KMS-11 (cell line): ENCODE data around the gene SCMH1.
"Not testable (repeated sequence)": the region's sequence is repeated elsewhere in the genome, so short reads cannot be mapped to it uniquely, and the experiment has no call there.

Experiments used
- H2AFZ ChIP-seq: fragments of 200-600 bp; sonication (generic); 2 replicates; pipeline ENCODE4 v1.6.1; 2016; ENCODE audit warnings: antibody characterized with exemption, mixed run types, low read depth
- H3K27ac ChIP-seq: fragments of 200-600 bp; sonication (generic); 2 replicates; pipeline ENCODE4 v1.6.1; 2016; ENCODE audit warnings: mild to moderate bottlenecking, mixed run types
- H3K27me3 ChIP-seq: fragments of 200-600 bp; sonication (generic); 2 replicates; pipeline ENCODE4 v1.6.1; 2017; ENCODE audit warnings: mild to moderate bottlenecking, low read depth, mixed run types, moderate library complexity; ENCODE audit not compliant: insufficient read depth
- H3K36me3 ChIP-seq: fragments of 200-600 bp; sonication (generic); 2 replicates; pipeline ENCODE4 v1.6.1; 2017; ENCODE audit warnings: mild to moderate bottlenecking, mixed run types; ENCODE audit not compliant: insufficient read depth
- H3K4me1 ChIP-seq: fragments of 200-600 bp; sonication (generic); 2 replicates; pipeline ENCODE4 v1.6.1; 2016; ENCODE audit warnings: mild to moderate bottlenecking, low read depth, mixed run types; ENCODE audit not compliant: poor library complexity, severe bottlenecking
- H3K4me2 ChIP-seq: fragments of 200-600 bp; sonication (generic); 2 replicates; pipeline ENCODE4 v1.7.0; 2016; ENCODE audit warnings: mild to moderate bottlenecking, mixed run types
- H3K4me3 ChIP-seq: fragments of 200-600 bp; sonication (generic); IDR thresholded peaks from 2 replicates; pipeline ENCODE4 v1.6.1; 2017; ENCODE audit warnings: low read depth, low read length, mixed read lengths; ENCODE audit not compliant: insufficient read depth
- H3K79me2 ChIP-seq: fragments of 200-600 bp; sonication (generic); 2 replicates; pipeline ENCODE4 v1.6.1; 2016; ENCODE audit warnings: low read depth, mixed run types; ENCODE audit not compliant: insufficient read depth
- H3K9ac ChIP-seq: fragments of 200-600 bp; sonication (generic); 2 replicates; pipeline ENCODE4 v1.6.1; 2016; ENCODE audit warnings: mild to moderate bottlenecking, mixed run types
- H4K20me1 ChIP-seq: fragments of 200-600 bp; sonication (generic); 2 replicates; pipeline ENCODE4 v1.6.1; 2016; ENCODE audit warnings: mild to moderate bottlenecking, mixed run types; ENCODE audit not compliant: insufficient read depth
- CTCF ChIP-seq: fragments of 200-600 bp; sonication (generic); conservative IDR thresholded peaks from 2 replicates; pipeline ENCODE4 v1.6.1; 2017; ENCODE audit warnings: low read depth, mild to moderate bottlenecking, antibody characterized with exemption, low read length, moderate library complexity, mixed read lengths

SCMH1 gene

GRCh38 chr1:41215623-41216022, 26.5 kb downstream of the SCMH1 start:
- Histone ChIP-seq H4K20me1 (no peaks in the 10 kb centered on the region), H3K4me2 (no peak overlapping the region), H3K4me3 (no peak overlapping the region), H3K36me3 (no peaks in the 10 kb centered on the region), H3K27me3 (no peaks in the 10 kb centered on the region), H2AFZ (no peak overlapping the region), H3K4me1 (no peaks in the 10 kb centered on the region), H3K79me2 (peaks cover 24% of the 10 kb centered on the region; the same call in 1 of the 2 replicates), H3K9ac (no peak overlapping the region), H3K27ac (no peak overlapping the region)
- TF ChIP-seq CTCF: no peak

GRCh38 chr1:41213341-41213740, 28.8 kb downstream of the SCMH1 start:
- Histone ChIP-seq H3K79me2 (peaks cover 32% of the 10 kb centered on the region; the same call in 1 of the 2 replicates), H3K4me3 (no peak overlapping the region)
- TF ChIP-seq CTCF: no peak

GRCh38 chr1:41211608-41212007, 30.5 kb downstream of the SCMH1 start:
- H3K79me2 ChIP-seq: peaks cover 33% of the 10 kb centered on the region; the same call in 1 of the 2 replicates
- H3K4me2 ChIP-seq, H4K20me1 ChIP-seq, H3K9ac ChIP-seq, H2AFZ ChIP-seq, H3K36me3 ChIP-seq, H3K27ac ChIP-seq, H3K4me1 ChIP-seq, H3K4me3 ChIP-seq, H3K27me3 ChIP-seq: not testable (repeated sequence)

More at GRCh38 chr1:41213341-41213740, 28.8 kb downstream of the SCMH1 start:
- Histone ChIP-seq H3K9ac (no peak overlapping the region), H3K27me3 (no peaks in the 10 kb centered on the region), H4K20me1 (no peaks in the 10 kb centered on the region), H3K4me1 (no peaks in the 10 kb centered on the region), H2AFZ (no peak overlapping the region), H3K27ac (no peak overlapping the region), H3K4me2 (no peak overlapping the region), H3K36me3 (no peaks in the 10 kb centered on the region)

GRCh38 chr1:41207053-41207452, 35.1 kb downstream of the SCMH1 start:
- H2AFZ ChIP-seq, H3K9ac ChIP-seq, H4K20me1 ChIP-seq, H3K4me1 ChIP-seq, H3K4me3 ChIP-seq, H3K36me3 ChIP-seq, H3K4me2 ChIP-seq, H3K27ac ChIP-seq, H3K27me3 ChIP-seq: not testable (repeated sequence)
- peaks cover 41% of the 10 kb centered on the region for H3K79me2 ChIP-seq

GRCh38 chr1:41200728-41201127, 41.4 kb downstream of the SCMH1 start:
- Histone ChIP-seq H3K9ac (no peak overlapping the region), H3K79me2 (peaks cover 19% of the 10 kb centered on the region), H3K36me3 (no peaks in the 10 kb centered on the region), H3K4me2 (no peak overlapping the region), H2AFZ (no peak overlapping the region), H3K27me3 (no peaks in the 10 kb centered on the region), H3K4me3 (no peak overlapping the region), H4K20me1 (no peaks in the 10 kb centered on the region), H3K4me1 (no peaks in the 10 kb centered on the region), H3K27ac (no peak overlapping the region)
- no peak for TF ChIP-seq CTCF
